ENCODE data around the gene CAMTA1. TPM values are rescaled to one million over a fixed set of nuclear protein-coding genes. Genes with fewer than 3 reads are reported as not detected.

CAMTA1 gene
- total and polyA plus RNA-seq, 8 donors = 13.0 to 54.2 (median 23.6) TPM

DNA sequence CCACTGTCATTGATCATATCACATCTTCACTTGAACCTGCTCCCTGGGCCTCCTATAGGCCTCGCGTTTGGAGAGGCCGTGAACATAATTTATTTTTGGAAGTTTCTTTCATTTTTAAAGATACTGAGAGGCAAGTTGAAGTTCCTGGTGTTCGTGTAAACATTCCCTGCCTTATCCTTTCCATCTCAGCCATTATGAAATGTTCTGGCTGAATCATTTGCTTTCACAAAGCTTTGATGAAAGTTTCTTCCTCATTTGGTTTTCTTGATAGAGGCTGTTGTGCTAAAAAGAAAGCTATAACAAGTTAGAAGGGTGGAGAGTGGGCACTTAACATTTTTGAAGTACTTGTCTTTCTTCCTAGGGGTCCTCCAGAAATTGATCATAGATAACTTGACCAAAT, 15.5 kb downstream of the CAMTA1 start:
- no peak for FAIRE-seq
- DNase-seq = no peak
- no peaks in the 10 kb centered on the region for H3K9me3 ChIP-seq
- intact Hi-C loops (cut with DNase I) = no loop called here
- H3K36me3 ChIP-seq = no peaks in the 10 kb centered on the region
- peak in 3 of 4 donors; percentile 35 to 56 (median 41) for ATAC-seq
- TF ChIP-seq, protein P1, sequence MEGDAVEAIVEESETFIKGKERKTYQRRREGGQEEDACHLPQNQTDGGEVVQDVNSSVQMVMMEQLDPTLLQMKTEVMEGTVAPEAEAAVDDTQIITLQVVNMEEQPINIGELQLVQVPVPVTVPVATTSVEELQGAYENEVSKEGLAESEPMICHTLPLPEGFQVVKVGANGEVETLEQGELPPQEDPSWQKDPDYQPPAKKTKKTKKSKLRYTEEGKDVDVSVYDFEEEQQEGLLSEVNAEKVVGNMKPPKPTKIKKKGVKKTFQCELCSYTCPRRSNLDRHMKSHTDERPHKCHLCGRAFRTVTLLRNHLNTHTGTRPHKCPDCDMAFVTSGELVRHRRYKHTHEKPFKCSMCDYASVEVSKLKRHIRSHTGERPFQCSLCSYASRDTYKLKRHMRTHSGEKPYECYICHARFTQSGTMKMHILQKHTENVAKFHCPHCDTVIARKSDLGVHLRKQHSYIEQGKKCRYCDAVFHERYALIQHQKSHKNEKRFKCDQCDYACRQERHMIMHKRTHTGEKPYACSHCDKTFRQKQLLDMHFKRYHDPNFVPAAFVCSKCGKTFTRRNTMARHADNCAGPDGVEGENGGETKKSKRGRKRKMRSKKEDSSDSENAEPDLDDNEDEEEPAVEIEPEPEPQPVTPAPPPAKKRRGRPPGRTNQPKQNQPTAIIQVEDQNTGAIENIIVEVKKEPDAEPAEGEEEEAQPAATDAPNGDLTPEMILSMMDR (IDR thresholded peaks at IDR 0.05) = no peak
- no peak overlapping the region for H3K4me3 ChIP-seq
- peaks cover 9 to 25% (median 12%) of the 10 kb centered on the region in 3 donors for H3K4me1 ChIP-seq
- 45 to 55% methylated on average over 4 of the region's 4 CpGs for WGBS, 2 donors
- H3K27ac ChIP-seq = peak overlapping the region in 2 of 4 donors; percentile 22 to 50
- H3K27me3 ChIP-seq = no peaks in the 10 kb centered on the region

DNA sequence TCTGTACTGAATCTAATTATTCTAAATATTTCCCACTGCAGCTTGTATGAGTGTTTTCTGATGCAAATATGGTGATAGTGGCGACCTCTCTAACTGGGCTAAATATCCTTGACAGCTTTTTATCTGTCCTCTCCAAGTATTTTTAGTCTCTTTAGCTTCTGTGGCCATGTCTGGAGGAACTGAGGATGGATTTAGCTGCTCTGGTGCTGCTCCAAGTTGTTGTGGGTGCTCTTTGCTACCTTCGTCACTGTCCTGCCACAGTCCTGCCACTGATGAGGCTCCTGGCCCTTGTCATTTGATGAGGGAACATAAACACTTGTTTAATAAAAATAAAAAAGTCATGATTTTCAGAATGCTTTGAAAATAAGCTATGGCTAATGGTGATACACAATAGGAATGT, 15.9 kb downstream of the CAMTA1 start:
- Histone ChIP-seq H3K27me3 (no peaks in the 10 kb centered on the region), H3K4me3 (no peak overlapping the region), H3K36me3 (no peaks in the 10 kb centered on the region), H3K27ac (peak overlapping the region in 2 of 4 donors; percentile 22 to 50), H3K9me3 (no peaks in the 10 kb centered on the region), H3K4me1 (peaks cover 7 to 23% (median 14%) of the 10 kb centered on the region in 3 donors)
- FAIRE-seq (no peak), ATAC-seq (no peak), DNase-seq (no peak)
- intact Hi-C loops (cut with DNase I) = no loop called here
- 100% methylated on average over 2 of the region's 2 CpGs for WGBS, 2 donors
- TF ChIP-seq, protein P1 (IDR thresholded peaks at IDR 0.05) = no peak

DNA sequence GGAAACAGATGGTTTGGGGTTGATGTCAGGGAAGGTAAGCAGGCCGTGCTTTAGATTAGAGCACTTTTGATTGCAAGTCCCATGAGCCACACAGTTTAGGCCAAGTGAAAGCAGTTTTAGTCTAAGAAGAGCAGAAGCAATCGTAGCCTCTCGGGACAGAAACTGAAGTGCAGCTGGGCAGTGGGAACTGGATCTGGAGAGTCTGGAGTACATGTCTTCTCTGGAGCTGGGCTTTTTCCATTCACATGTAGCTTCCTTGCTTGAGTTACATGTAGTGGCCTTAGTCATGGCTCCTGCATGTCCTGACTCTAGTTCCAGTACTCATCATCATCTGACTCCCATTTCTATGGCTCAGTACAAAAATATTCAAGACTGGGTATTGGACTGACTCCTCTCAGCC, 16.7 kb downstream of the CAMTA1 start:
- DNase-seq = no peak
- no peaks in the 10 kb centered on the region for H3K27me3 ChIP-seq
- H3K4me1 ChIP-seq = peaks cover 7 to 22% (median 9%) of the 10 kb centered on the region in 3 donors
- no peaks in the 10 kb centered on the region for H3K36me3 ChIP-seq
- intact Hi-C loops (cut with DNase I) = no loop called here
- no peaks in the 10 kb centered on the region for H3K9me3 ChIP-seq
- no peak overlapping the region for H3K4me3 ChIP-seq
- TF ChIP-seq, protein P1 (IDR thresholded peaks at IDR 0.05) = no peak
- 85 to 95% methylated on average over 3 of the region's 3 CpGs for WGBS, 2 donors
- peak in 2 of 4 donors; percentile 17 to 43 for ATAC-seq
- FAIRE-seq = no peak
- no peak overlapping the region for H3K27ac ChIP-seq

DNA sequence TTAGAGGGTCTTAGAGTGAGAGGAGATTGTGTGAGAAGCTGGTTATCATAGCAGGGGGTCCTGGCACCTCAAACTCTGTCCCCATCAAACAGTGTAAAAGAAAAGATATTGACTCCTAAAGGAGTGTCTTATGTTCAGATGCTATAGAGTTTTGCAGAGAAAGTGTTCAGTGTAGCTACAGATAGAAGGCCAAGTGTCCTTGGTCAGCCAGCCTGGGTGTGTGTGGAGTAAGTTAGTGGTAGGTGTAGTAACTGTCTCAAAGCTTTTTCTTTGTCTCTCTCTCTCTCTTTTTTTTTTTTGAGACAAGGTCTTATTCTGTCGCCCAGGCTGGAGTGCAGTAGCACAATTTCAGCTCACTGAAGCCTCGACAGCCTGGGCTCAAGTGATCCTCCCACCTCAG, 17.2 kb downstream of the CAMTA1 start:
- Histone ChIP-seq H3K27me3 (no peaks in the 10 kb centered on the region), H3K4me1 (peaks cover 7 to 26% (median 9%) of the 10 kb centered on the region in 3 donors), H3K4me3 (no peak overlapping the region), H3K9me3 (no peaks in the 10 kb centered on the region), H3K27ac (no peak overlapping the region), H3K36me3 (no peaks in the 10 kb centered on the region)
- TF ChIP-seq, protein P1 (IDR thresholded peaks at IDR 0.05) = no peak
- DNase-seq (no peak), ATAC-seq (no peak), FAIRE-seq (no peak)
- WGBS, 2 donors = 84 to 100% methylated on average over 2 of the region's 2 CpGs
- intact Hi-C loops (cut with DNase I) = no loop called here

DNA sequence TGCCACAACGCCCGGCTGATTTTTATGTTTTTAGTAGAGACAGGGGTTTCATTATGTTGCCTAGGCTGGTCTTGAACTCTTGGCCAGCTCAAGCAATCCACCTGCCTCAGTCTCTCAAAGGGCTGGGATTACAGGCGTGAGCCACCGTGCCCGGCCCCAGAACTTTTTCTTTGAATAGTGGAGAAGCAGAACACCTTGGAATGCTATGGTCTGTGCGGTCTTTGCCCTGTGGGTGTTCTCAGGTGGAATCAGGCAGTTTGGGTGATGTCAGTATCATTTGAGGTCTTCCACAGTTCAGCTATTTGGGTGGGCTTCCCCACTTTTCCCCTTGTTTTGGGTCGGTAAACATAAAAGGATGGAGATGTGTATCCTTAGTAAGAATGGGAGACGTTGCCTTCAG, 17.6 kb downstream of the CAMTA1 start:
- no peaks in the 10 kb centered on the region for H3K27me3 ChIP-seq
- no peaks in the 10 kb centered on the region for H3K9me3 ChIP-seq
- H3K36me3 ChIP-seq = no peaks in the 10 kb centered on the region
- DNase-seq (no peak), FAIRE-seq (no peak), ATAC-seq (no peak)
- intact Hi-C loops (cut with DNase I) = no loop called here
- peaks cover 7 to 31% (median 9%) of the 10 kb centered on the region in 3 donors for H3K4me1 ChIP-seq
- H3K4me3 ChIP-seq = no peak overlapping the region
- WGBS, 2 donors = 86 to 92% methylated on average over 8 of the region's 8 CpGs
- TF ChIP-seq, protein P1 (IDR thresholded peaks at IDR 0.05) = no peak
- H3K27ac ChIP-seq = no peak overlapping the region
